Panc1 (cell line): ENCODE measurements around the gene KRT86.

Experiments used
- POLR2AphosphoS5 ChIP-seq: IDR thresholded peaks from 2 replicates; pipeline ENCODE4 v1.6.1; 2012; ENCODE audit warnings: mild to moderate bottlenecking, low read depth, low read length, moderate library complexity
- TF ChIP-seq, protein P1 (sequence below): fragments of 450-650 bp; IDR thresholded peaks from 2 replicates; pipeline ENCODE4 v1.5.1; 2017; ENCODE audit warnings: mild to moderate bottlenecking

DNA sequence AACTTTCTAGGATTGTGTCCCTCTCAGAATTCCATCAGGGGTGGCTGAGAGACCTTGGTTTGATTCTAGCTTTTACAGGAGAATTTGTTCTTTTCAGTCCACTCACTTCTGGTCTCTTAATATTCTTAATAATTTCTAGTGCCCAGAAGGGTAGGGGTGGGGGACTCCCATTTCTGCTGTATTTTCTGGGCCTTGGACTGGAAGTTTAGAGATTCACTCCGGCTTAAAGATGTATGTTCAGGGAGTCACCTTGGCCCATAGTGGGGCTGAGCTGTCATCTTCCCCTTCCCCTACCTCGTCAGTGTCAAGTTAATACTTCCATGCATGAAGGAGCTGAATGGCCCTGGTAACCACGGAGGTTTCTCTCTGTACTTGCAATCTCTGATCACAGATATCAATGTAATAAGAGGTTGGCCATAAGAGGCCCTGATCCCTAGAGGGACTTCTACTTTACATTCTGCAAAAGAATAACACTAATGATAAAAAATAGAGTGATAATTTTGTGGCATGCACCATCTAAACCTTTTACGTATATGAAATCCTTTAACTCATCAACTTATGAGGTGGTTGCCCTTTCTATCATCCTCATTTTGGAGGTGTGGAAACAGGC is 10.2 kb downstream of the KRT86 start:
- TF ChIP-seq, protein P1, sequence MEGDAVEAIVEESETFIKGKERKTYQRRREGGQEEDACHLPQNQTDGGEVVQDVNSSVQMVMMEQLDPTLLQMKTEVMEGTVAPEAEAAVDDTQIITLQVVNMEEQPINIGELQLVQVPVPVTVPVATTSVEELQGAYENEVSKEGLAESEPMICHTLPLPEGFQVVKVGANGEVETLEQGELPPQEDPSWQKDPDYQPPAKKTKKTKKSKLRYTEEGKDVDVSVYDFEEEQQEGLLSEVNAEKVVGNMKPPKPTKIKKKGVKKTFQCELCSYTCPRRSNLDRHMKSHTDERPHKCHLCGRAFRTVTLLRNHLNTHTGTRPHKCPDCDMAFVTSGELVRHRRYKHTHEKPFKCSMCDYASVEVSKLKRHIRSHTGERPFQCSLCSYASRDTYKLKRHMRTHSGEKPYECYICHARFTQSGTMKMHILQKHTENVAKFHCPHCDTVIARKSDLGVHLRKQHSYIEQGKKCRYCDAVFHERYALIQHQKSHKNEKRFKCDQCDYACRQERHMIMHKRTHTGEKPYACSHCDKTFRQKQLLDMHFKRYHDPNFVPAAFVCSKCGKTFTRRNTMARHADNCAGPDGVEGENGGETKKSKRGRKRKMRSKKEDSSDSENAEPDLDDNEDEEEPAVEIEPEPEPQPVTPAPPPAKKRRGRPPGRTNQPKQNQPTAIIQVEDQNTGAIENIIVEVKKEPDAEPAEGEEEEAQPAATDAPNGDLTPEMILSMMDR = no peak
- TF ChIP-seq POLR2AphosphoS5 = no peak
